ENCODE results near the gene CENPF.
A peak's percentile ranks its signal among the peaks of the same experiment; 100 is the strongest.

CENPF gene

GRCh38 chr1:214617246-214617645 lies 14.3 kb downstream of the CENPF start:
- DNase-seq (ENCODE audit: low read depth) = no peak

DNA sequence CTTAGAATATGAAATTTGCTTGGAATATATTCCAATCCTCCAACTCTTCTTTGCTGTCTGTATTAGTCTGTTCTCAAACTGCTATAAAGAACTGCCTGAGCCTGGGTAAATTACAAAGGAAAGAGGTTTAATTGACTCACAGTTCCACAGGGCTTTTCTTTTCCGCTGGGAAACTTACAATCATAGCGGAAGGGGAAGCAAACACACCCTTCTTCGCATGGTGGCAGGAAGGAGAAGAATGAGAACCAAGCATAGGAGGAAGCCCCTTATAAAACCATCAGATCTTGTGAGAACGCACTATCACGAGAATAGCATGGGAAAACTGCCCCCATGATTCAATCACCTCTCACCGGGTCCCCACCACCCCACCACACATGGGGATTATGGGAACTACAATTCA lies 14.8 kb downstream of the CENPF start:
- no peak for DNase-seq (ENCODE audit: low read depth)

- no peak for DNase-seq (ENCODE audit: low read depth)
These were observed 18.2 kb downstream of the CENPF start for GRCh38 chr1:214621236-214621635.

GRCh38 chr1:214623430-214623829 lies 20.4 kb downstream of the CENPF start:
- no peak for DNase-seq (ENCODE audit: low read depth)

- DNase-seq (ENCODE audit: low read depth) = no peak
These were observed 29.1 kb downstream of the CENPF start for GRCh38 chr1:214632091-214632490.

GRCh38 chr1:214633686-214634085 lies 30.7 kb downstream of the CENPF start:
- DNase-seq (ENCODE audit: low read depth) = no peak

- DNase-seq (ENCODE audit: low read depth) = no peak
These were observed 31.3 kb downstream of the CENPF start for GRCh38 chr1:214634267-214634666.

DNA sequence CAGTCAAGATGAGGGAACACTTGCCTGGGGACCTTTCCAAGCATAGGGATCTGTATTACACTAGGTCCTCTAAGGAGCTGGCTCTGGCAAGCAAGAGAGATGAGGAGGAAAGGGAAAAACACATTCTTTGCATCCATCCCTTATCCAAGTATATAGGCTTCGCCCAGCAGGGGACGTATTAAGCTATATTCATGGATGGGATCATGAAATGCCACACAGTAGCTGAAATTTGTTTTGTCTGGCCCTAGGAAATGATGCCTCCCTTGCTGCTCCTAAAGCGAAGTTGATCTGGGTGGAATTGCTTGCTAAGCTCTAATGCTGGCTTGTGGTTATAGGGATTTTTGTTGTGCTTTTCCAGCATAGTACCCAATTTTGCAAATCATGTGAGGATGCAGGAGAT lies 32.1 kb downstream of the CENPF start:
- no peak for DNase-seq (ENCODE audit: low read depth)

GRCh38 chr1:214635506-214635905 lies 32.5 kb downstream of the CENPF start:
- no peak for DNase-seq (ENCODE audit: low read depth)

DNA sequence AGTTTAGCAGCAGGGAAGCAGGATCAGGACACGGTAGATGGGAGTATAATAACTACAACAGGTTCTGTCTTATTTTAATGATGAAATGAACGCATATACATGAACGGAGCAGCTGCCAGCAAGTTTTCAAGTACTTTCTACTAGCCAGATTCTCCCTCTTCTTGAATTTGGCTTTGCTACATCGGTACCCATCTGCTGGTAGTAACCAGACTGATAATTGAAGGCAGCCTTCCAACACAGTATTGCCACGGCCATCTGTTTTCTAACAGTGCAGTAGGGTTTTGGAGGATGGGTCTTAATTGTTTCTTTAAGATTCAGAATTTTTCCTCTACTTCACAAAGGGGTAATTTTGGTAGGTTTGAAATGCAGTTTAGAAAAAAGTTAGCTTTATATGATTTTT lies 33.4 kb downstream of the CENPF start:
- no peak for DNase-seq (ENCODE audit: low read depth)

DNA sequence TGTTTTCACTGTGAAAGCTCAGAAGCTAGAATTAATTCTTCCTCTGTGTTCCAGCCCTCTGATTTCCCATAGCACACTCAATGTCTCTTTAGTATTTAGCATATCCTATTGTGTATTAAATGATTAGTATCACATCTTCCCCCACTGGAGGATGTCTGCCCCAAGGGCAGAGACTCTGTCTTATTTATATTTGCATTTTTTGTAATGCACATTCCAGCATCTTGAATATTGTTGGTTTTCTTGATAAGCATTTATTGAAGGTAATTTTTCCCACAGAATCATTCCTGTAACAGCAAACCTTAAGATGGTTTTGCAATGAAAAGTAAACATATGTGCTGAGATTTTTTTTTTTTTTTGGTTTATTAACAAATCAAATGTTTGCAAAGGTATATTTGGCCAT lies 34.1 kb downstream of the CENPF start:
- no peak for DNase-seq (ENCODE audit: low read depth)

GRCh38 chr1:214637722-214638458 lies 34.9 kb downstream of the CENPF start:
- DNase-seq (ENCODE audit: low read depth) = peak; percentile 6

DNA sequence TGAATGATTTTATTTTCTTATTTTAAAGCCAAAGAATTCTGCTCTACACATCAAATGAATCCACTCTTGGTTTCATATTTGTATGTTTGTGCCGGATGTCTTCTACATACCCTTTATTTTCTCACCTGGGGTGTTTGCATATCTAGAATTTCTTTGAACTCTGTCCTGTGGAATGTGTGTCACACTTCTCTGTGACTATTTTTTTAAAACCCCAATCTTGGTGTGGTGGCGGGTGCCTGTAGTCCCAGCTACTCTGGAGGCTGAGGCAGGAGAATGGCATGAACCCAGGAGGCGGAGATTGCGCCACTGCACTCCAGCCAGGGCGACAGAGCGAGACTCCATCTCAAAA lies 35.4 kb downstream of the CENPF start:
- no peak for DNase-seq (ENCODE audit: low read depth)

GRCh38 chr1:214638997-214639396 lies 36.0 kb downstream of the CENPF start:
- no peak for DNase-seq (ENCODE audit: low read depth)

DNA sequence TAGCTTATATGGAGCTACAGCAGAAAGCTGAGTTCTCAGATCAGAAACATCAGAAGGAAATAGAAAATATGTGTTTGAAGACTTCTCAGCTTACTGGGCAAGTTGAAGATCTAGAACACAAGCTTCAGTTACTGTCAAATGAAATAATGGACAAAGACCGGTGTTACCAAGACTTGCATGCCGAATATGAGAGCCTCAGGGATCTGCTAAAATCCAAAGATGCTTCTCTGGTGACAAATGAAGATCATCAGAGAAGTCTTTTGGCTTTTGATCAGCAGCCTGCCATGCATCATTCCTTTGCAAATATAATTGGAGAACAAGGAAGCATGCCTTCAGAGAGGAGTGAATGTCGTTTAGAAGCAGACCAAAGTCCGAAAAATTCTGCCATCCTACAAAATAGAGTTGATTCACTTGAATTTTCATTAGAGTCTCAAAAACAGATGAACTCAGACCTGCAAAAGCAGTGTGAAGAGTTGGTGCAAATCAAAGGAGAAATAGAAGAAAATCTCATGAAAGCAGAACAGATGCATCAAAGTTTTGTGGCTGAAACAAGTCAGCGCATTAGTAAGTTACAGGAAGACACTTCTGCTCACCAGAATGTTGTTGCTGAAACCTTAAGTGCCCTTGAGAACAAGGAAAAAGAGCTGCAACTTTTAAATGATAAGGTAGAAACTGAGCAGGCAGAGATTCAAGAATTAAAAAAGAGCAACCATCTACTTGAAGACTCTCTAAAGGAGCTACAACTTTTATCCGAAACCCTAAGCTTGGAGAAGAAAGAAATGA lies 37.6 kb downstream of the CENPF start:
- no peak for DNase-seq (ENCODE audit: low read depth)

- DNase-seq (ENCODE audit: low read depth) = no peak
These were observed 38.4 kb downstream of the CENPF start for GRCh38 chr1:214641214-214641895.

GRCh38 chr1:214643030-214643429 lies 40.0 kb downstream of the CENPF start:
- DNase-seq (ENCODE audit: low read depth) = no peak

- no peak for DNase-seq (ENCODE audit: low read depth)
These were observed 42.7 kb downstream of the CENPF start for GRCh38 chr1:214645712-214646111.

- DNase-seq (ENCODE audit: low read depth) = no peak
These were observed 45.8 kb downstream of the CENPF start for GRCh38 chr1:214648801-214649200.

GRCh38 chr1:214649607-214650006 lies 46.6 kb downstream of the CENPF start:
- no peak for DNase-seq (ENCODE audit: low read depth)

GRCh38 chr1:214650664-214651063 lies 47.7 kb downstream of the CENPF start:
- DNase-seq (ENCODE audit: low read depth) = no peak

DNA sequence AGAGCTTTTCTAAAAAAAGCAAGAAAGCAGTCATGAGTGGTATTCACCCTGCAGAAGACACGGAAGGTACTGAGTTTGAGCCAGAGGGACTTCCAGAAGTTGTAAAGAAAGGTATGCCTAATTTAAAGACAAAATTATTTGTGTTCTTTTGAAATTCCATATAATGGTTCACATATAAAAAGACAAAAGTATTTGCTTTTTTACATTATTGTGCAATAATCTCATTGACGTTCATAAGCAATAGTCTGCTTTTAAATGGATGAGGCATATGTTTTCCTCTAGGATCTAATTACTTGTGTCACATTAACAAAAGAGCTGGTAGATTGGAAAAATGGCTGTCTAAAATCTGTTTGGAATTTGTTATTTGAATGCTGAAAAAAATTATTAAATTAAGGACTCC lies 54.3 kb downstream of the CENPF start:
- DNase-seq (ENCODE audit: low read depth) = no peak

DNA sequence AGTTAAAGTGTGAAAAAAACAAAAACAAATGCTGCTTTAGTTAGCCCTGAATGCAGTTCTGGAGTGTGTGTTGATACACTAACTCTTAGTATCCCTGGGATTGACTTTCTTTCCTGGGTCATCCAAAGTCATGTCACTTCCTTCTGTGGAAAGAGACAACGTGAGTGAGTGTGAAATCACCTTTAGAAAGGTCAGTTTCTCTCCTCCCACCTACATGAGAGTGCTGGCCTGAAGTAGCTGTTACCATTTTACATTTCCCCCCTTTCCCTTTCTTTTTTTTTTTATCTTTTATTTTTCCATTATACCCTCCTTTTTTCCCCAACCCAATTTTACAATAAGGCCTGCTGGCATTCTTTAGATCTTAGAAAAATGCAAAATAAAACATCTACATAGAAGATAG lies 55.2 kb downstream of the CENPF start:
- no peak for DNase-seq (ENCODE audit: low read depth)

Data from stimulated activated CD4-positive, alpha-beta T cell treated with anti-CD3 and anti-CD28 coated beads, Interleukin-2, amount 100 ng/mL, for 4 hours (primary cell).